ENCODE measurements around the gene DPF3. TPM values are rescaled to one million over a fixed set of nuclear protein-coding genes. Genes with fewer than 3 reads are reported as not detected.
A peak's percentile ranks its signal among the peaks of the same experiment; 100 is the strongest.

The DPF3 gene
- total RNA-seq (2014; rRNA removed; shearing (Covaris generic)): 0.06 and 3.2 TPM in 2 replicates

DNA sequence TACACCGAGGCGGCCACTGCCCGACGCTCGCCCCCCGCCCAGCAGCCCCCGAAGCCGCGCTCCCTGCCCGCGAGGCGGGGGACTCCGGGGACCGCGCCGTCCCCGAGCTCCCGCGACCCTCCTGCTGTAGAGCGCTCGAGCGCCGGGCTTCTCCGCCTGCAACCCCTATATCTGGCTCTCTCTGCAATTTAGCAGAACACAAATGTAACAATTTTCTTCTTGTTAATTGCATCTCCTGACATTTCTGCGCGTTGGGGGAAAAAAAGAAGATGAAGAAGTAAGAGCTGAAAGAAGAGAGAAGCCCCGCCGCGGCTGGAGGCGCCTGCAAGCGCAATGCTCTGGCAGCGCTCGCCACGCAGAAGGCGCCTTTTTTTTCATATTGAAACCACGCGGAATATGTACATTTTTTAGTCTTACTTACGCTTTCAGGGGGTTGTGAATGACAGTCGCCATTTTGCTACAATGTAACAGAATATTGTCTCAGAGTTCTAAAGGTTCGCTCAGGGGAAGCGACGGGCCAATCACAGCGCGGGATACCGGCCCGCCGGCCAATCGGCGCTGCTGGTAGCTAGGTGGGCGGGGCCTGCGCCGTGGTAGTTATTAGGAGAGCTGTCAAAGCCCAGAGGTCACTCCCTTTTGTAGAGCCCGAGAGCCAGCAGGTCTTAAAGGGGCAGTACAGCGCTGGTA is at the start of gene DPF3:
TSS of gene DPF3 (minus strand) at position 466 of the 687 bp plus-strand sequence. CDS start at position 453, 13 bp downstream.
- DNase-seq (ENCODE audit: low spot score): peak; percentile 90

- no peak for DNase-seq (ENCODE audit: low spot score)
Measured at GRCh38 chr14:72942934-72943333, 49.0 kb upstream of the DPF3 start.

GRCh38 chr14:72941286-72941985 is 47.5 kb upstream of the DPF3 start:
- no peak for DNase-seq (ENCODE audit: low spot score)

GRCh38 chr14:72939630-72940029 is 45.7 kb upstream of the DPF3 start:
- DNase-seq (ENCODE audit: low spot score): no peak

DNA sequence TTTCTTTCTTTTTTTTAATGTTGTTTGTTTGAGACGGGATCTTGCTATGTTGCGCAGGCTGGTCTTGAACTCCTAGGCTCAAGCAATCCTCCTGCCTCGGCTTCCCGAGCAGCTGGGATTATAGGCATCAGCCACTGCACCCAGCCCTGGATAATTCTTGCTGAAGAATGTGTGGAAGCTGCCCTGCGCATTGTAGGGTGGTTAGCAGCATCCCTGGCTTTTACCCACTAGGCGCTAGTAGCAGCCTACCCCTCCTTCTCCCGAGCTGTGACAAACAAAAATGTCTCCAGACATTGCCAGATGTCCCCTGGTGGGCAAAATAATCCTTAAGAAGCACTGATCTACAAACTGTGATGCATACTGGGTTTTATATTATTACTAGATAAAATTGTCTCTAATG is 39.0 kb upstream of the DPF3 start:
- no peak for DNase-seq (ENCODE audit: low spot score)

- DNase-seq (ENCODE audit: low spot score): no peak
Measured at GRCh38 chr14:72929316-72930080, 35.6 kb upstream of the DPF3 start.

DNA sequence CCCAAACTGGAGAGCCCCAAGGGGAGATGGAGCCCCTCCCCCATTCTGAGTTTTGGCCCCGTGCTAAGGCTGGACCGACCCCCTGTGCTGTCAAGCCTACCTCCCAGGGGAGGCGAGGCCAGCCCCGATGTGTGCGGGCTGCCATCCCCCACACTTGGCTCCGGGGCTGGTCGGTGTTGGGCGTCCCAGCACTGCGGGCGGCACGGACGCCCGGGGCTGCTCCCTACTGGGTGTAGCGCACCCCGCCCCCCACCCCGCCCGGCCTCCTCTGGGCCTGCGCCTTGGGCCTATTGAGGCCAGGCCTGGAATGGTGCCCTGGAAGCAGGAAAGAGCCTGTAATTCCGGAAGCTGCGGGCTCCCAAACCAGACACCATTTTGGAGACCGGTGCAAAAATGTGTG is 35.0 kb upstream of the DPF3 start:
- no peak for DNase-seq (ENCODE audit: low spot score)

GRCh38 chr14:72926292-72927028 is 32.6 kb upstream of the DPF3 start, which contains the start of gene DCAF4:
Gene DCAF4, plus strand, starts transcription at chr14:72926464. Its CDS starts 11,515 bp downstream, at chr14:72937979.
- DNase-seq (ENCODE audit: low spot score): peak; percentile 97

DNA sequence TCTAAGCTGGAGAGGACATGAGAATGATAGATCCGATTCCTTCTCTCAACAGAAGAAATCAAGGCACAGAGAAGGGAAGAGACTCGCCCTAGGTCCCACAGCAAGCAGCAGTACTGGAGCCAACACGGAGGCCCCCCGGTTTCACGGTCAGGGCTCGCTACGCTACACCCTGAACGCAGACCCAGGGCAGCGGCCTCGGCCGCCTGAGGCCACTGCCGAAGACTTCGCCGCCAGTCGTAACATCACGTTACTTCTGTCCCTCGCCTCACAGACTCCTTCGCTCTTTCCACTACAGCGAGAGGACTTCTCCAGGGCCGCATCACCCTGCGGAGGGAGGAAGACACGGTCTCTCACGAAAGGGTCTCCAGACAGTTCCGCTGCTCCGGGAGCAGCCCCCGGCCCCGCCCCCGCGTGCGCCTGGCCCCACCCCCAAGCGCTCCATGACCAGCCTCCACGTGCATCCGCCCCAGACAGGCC is 32.0 kb upstream of the DPF3 start:
- DNase-seq (ENCODE audit: low spot score): no peak

DNA sequence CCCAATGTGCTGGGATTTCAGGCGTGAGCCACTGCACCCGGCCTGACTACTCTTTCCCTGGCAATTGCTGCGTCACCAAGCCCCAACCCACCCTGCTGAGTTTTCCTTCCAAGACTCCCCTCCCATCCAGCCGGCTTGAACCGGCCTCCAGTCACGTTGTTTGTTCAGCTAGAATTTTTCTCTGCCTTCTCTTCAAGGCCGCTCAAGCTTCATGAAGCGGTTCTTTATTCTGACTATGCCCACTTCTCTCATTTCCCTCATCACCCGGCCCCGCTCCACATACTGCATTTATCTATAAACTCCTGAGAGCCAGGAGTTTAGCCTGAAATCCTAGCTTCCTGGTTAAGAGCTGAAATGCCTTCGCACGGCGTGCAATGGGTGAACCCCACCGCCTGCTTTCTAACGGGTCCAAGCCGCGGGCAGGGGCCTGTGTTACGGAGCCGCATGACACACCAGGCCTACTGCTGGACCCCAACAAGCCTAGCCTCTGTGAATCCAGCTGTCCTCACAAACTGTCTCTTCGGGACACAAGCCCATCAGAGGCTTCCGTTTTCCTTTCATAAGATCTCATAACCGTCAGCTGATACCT is 31.4 kb upstream of the DPF3 start:
- no peak for DNase-seq (ENCODE audit: low spot score)

DNA sequence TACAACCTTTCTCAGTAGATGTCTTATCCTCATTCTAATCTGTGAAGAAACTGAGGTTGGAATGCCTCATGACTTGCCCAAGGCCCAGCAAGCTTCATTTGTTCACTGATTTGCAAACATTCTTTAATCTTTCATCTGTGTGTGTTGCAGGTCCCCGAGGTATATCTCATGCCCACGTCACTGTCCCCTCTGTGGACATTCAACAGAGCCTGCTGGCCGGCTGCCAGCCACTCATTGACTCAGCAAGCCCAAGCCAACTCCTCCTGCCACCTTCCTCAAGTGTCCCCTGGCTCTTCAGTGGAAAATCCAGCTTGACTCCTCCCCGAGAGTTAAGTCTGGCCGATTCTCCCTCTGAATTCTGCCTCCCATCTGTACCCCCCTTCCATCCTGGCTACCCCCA is 30.4 kb upstream of the DPF3 start:
- DNase-seq (ENCODE audit: low spot score): no peak

GRCh38 chr14:72921396-72921795 is 27.5 kb upstream of the DPF3 start:
- no peak for DNase-seq (ENCODE audit: low spot score)

DNA sequence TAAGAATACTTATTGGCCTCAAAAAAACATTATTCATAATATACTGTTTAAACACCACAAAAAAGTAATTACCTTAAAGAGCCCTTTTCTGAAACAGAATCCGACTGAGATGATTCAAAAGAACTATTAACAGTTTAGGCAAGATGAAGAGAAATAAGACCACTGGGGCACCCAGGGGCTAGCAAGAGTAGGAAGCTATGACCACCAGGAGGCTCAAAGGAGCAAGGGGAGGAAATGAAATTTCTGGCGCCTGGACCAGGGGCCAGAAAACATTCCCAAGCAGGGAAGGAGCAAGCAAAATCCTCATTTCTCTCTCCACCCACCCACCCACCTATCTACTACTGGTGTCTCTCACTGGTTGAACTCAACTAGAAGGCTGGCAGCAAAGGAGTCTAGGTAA is 26.1 kb upstream of the DPF3 start:
- DNase-seq (ENCODE audit: low spot score): no peak

DNA sequence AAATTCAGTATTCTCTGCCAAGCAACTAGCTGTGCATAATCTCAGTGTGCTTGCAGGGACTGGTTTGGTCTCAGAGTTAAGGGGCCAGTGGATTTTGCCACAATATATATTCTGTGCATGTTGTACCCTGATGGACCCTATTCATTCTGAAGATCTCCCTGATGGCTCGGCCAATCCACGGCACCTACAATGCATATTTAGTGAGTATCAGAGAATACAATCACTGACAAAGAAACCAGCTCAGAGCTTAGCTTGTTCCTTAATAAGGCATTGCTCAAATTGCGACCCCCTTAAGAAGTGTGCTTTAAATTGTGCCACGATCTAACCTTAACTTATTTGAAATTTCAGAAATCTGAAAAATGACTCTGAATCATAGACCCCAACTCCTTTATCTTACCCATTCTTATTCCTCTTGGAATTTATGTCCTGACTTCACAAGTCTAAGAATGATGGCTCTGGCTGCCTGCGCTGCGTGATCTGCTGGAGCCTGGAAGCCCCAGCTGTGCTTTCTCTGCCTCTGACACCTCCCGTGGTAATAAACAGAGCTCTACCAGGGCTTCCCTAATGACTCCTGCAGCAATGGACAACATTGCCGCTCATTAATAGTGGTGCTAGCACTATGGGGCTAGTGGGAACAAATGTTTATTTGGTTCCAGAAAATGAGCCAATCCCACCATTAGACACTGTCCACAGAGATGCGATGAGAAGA is 23.3 kb upstream of the DPF3 start:
- no peak for DNase-seq (ENCODE audit: low spot score)

GRCh38 chr14:72916174-72916573 is 22.3 kb upstream of the DPF3 start:
- peak; percentile 81 for DNase-seq (ENCODE audit: low spot score)

- no peak for DNase-seq (ENCODE audit: low spot score)
Measured at GRCh38 chr14:72913809-72914208, 19.9 kb upstream of the DPF3 start.

- DNase-seq (ENCODE audit: low spot score): no peak
Measured at GRCh38 chr14:72909163-72909562, 15.3 kb upstream of the DPF3 start.

DNA sequence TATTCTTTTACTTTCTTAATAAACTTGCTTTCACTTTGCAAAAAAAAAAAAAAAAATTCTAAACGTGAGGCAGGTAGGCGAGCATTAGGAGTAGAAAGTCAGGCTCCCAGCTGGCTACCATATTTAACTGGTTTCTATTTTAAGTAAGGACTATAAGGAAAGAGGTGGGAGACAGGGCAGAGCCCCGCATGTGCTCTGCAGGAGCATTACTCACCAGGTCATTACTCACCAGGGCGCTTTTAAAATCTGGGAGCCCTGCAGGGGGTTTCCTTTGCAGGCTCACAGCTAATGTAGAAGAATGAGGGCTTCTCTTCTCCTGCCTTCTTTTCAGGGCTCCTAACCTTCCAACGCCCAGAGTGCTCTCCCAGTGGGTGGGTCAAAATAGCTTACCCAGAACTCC is 14.0 kb upstream of the DPF3 start:
- DNase-seq (ENCODE audit: low spot score): peak; percentile 38

DNA sequence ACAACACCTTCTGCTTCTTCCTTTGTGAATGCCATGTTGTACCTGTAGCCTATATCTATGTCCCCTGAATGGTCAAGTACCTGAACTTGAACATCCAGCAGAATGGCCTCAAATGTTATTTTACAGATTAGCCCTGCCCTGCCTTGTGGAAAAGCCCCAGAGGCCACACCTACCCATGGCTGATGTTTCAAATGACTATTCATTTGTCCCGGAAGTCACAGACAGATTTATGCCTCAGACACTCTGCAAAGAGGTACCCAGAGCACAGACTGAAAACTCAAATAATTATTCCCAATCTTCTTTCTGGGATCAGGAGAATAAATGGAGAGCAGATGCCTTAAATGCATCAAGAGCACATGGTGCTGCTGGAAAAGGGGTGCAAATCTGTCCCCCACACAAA is 13.0 kb upstream of the DPF3 start:
- DNase-seq (ENCODE audit: low spot score): no peak

DNA sequence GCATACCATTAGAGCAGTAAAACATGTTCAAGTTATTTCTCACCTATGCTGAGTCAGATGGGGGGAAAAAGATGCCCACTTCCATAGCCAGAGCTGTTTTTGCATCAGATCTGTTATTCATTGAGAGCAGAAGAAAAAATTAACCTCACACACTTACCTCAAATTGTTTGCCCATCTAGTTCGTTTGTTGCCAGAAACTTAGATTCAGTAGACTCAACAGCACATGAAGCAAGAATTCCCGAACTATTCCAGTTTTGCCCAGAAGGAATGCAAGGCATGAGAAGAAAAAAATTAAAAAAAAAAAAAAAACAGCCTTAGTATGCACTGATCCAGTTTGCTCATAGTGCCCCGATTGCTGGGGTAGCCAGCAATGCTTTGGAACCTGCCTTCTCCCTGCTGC is 12.4 kb upstream of the DPF3 start:
- DNase-seq (ENCODE audit: low spot score): no peak
